GM12801 (cell line): ENCODE results near the gene CDK18.

Experiments used
- TF ChIP-seq, protein P1 (sequence below): IDR thresholded peaks from one replicate; pipeline ENCODE4 v1.5.1; 2011; ENCODE audit warnings: control low read depth; ENCODE audit not compliant: insufficient read length; ENCODE audit errors: extremely low read depth

CDK18 gene

DNA sequence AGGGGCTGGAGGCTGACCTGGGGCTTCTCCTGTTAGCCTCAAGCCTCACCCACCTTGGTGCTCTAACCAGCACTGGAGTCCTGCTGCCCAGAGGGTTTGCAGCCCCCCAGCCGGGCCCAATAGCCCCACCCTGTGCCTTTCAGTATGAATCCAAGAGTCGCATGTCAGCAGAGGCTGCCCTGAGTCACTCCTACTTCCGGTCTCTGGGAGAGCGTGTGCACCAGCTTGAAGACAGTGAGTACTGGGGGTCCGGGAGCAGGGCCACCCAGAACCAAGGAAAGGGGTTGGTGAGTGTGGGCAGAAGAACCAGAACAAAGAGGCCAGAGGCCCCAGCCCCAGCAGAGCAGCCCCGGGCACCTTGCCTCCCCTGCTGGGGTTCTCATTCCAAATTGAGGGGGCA lies 25.6 kb downstream of the CDK18 start:
- TF ChIP-seq, protein P1, sequence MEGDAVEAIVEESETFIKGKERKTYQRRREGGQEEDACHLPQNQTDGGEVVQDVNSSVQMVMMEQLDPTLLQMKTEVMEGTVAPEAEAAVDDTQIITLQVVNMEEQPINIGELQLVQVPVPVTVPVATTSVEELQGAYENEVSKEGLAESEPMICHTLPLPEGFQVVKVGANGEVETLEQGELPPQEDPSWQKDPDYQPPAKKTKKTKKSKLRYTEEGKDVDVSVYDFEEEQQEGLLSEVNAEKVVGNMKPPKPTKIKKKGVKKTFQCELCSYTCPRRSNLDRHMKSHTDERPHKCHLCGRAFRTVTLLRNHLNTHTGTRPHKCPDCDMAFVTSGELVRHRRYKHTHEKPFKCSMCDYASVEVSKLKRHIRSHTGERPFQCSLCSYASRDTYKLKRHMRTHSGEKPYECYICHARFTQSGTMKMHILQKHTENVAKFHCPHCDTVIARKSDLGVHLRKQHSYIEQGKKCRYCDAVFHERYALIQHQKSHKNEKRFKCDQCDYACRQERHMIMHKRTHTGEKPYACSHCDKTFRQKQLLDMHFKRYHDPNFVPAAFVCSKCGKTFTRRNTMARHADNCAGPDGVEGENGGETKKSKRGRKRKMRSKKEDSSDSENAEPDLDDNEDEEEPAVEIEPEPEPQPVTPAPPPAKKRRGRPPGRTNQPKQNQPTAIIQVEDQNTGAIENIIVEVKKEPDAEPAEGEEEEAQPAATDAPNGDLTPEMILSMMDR: no peak

- TF ChIP-seq, protein P1: no peak
Measured at GRCh38 chr1:205531191-205532025, 26.9 kb downstream of the CDK18 start.

DNA sequence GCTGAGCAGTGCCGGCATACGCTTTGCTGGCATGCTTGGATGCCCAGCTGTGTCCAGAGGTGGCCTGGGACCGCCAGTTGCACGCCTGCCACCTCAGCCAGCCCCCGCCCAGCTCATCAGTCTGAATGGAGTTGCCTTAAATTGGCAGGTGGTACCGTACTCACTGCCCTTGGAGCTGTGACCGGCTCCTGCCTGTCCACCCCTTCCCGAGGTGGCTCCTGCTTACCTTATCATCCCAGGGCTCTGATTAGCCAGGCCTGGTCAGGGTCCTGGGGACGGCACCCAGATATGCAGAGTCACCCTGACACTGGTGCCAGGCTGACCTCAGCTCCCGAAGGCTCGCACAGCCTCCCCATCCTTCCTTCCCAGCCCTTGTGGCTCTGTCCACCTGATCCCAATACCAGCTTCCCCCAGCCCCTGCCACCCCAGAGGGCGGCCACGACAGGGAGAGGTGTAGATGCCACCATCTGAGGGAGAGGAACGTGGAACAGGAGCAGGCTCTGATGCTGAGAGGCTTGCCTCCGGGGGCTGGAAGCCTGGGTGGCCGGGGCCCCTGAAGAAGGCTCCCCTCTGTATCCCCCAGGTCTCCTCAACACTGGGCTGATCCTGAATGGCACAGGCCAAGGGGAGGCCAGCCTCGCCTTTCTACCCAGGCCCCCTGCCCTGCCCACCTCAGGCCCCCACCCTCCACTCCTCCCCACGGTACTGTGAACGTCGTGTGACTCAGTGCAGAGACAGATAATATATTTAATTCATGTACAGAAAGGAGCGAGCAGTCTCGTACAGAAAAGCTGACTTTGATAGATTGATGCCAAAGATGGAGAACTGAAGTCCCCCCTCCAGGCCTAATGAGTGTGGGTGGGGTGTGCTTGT lies 27.8 kb downstream of the CDK18 start:
- TF ChIP-seq, protein P1: no peak

DNA sequence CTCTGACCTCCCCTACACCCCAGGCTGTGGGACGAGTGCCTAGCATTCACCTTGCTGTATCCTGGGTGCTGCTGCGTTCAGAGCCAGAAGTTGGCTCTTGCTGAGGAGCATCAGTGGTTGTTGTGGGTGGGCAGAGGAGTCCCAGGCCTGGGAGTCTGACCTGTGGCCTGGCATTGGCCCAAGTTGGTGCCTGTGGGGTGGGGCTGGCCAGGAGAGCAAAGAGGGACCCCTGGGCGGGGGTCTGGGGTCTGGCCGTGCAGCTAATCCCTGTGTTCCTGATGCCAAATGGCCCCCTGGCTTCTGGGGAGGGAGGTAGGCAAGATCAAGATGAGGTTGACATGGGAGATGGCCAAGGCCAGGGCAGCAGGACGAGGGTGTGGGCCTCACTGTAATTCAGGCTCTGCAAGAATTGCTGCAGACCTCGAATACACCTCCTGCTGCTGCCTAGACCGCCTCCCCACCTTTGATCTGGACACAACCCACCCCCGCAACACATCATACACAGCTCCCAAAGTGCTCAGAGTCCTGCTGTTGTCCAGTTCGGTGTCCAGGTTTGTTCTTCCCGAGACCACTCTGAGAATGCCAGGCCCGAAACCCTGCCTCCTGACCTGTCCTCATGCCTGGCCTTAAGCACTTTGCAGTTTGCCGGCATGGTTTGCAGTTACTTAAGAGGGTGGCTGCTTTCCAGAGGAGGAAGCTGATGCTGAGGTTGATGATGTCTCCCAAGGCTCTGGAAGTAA lies 28.7 kb downstream of the CDK18 start:
- TF ChIP-seq, protein P1: no peak

GRCh38 chr1:205533748-205534443 lies 29.4 kb downstream of the CDK18 start:
- TF ChIP-seq, protein P1: no peak

DNA sequence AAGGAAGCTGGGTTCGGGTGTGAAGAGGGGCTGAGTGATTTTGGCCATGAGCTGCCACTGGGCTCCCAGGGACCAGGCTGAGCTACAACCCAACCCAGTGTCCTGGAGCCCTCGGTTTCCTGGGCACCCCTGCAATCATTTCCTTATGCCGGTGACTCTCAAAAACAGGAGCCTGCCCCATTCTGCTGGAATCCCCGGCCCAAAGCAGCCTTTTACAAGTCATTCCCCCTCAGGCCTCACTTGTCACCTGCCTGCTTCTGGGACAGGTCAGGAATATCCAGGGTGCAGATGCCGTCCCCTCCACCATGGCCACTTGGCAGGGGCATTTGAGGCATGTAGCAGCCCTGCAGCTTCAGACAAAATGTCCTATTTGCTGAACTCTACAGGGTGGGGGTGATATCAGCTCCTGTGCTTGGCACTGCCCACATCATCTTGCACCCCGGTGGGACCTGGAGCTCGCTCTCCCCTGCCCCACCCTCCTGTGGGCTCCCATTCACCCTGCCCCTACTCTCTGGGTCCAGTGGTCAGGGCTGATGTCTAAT lies 30.0 kb downstream of the CDK18 start:
- TF ChIP-seq, protein P1: no peak
